ENCODE results near the gene RNF17. TPM values are rescaled to one million over a fixed set of nuclear protein-coding genes. Genes with fewer than 3 reads are reported as not detected.

RNF17 gene
- total and polyA plus RNA-seq, 12 donors = 0.13 to 0.14 TPM; not detected in 10

- intact Hi-C loops (cut with DNase I) = no loop called here
- no peak for TF ChIP-seq CTCF (IDR thresholded peaks at IDR 0.05)
- Histone ChIP-seq H3K36me3 (no peaks in the 10 kb centered on the region), H3K4me1 (no peaks in the 10 kb centered on the region), H3K27me3 (peaks cover 0 to 7% (median 3%) of the 10 kb centered on the region in 7 donors), H3K27ac (no peak overlapping the region), H3K9me3 (no peaks in the 10 kb centered on the region), H3K4me3 (no peak overlapping the region)
- ATAC-seq = no peak
- WGBS, 2 donors = 66 to 78% methylated on average over 4 of the region's 4 CpGs
- no peak for DNase-seq
Observed at GRCh38 chr13:24860770-24861169, 96.8 kb downstream of the RNF17 start.

DNA sequence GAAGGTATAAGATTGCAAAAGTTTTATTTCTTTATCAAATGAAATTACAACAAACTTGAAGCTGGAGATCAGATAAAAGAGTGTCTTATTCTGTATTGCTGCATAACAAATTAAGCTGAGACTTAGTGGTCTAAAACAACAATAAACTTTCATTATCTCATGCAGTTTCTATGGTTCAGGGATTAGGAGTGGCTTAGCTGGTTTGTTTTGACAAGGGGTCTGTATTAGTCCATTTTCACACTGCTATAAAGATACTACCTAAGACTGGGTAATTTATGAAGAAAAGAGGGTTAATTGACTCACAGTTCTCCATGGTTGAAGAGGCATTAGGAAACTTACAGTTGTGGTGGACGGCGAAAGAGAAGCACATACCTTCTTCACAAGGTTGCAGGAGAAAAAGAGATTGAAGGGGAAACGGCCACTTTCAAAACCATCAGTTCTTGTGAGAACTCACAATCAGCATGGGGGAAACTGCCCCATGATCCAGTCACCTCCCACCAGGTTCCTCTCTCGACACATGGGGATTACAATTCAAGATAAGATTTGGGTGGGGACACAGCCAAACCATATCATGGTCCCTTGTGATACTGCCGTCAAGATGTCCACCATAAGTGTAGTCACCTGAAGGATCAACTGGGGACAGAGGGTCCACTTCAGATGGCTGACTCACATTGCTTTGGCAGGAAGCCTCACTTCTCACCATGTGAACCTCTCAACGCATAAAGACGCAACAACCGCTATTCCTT lies 97.8 kb downstream of the RNF17 start:
- no peaks in the 10 kb centered on the region for H3K36me3 ChIP-seq
- ATAC-seq (no peak), DNase-seq (no peak)
- TF ChIP-seq CTCF (IDR thresholded peaks at IDR 0.05) = no peak
- intact Hi-C loops (cut with DNase I) = no loop called here
- H3K4me1 ChIP-seq = no peaks in the 10 kb centered on the region
- H3K4me3 ChIP-seq = no peak overlapping the region
- H3K9me3 ChIP-seq = no peaks in the 10 kb centered on the region
- peaks cover 0 to 10% (median 3%) of the 10 kb centered on the region in 7 donors for H3K27me3 ChIP-seq
- WGBS, 2 donors = 76 to 79% methylated on average over 8 of the region's 8 CpGs
- H3K27ac ChIP-seq = no peak overlapping the region

- intact Hi-C loops (cut with DNase I) = no loop called here
- no peak overlapping the region for H3K4me3 ChIP-seq
- TF ChIP-seq CTCF (IDR thresholded peaks at IDR 0.05) = no peak
- WGBS, 2 donors = 58 to 65% methylated on average over 9 of the region's 9 CpGs
- ATAC-seq = no peak
- peaks cover 0 to 19% (median 3%) of the 10 kb centered on the region in 7 donors for H3K27me3 ChIP-seq
- H3K9me3 ChIP-seq = no peaks in the 10 kb centered on the region
- no peaks in the 10 kb centered on the region for H3K36me3 ChIP-seq
- no peak overlapping the region for H3K27ac ChIP-seq
- DNase-seq = no peak
- no peaks in the 10 kb centered on the region for H3K4me1 ChIP-seq
Observed at GRCh38 chr13:24863748-24864540, 100.0 kb downstream of the RNF17 start.

DNA sequence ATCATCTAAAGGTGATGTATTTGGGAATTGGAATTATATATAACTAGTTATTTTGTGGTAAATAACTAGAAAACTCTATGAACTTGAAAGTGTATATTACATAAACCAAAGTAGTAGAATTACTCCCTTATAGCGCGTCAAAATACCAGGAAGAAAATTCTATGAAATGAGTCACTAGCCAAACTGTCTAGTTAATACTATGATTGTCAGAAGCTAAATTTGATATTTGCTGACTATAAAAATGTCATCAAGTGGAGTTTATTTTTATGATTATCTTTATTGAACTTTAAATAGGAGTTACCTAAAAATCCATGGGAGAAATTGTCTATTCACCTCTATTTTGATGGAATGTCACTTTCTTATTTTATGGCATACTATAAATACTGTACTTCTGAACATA lies 100.6 kb downstream of the RNF17 start:
- H3K4me3 ChIP-seq = no peak overlapping the region
- no peak overlapping the region for H3K27ac ChIP-seq
- H3K27me3 ChIP-seq = peaks cover 0 to 16% (median 5%) of the 10 kb centered on the region in 7 donors
- H3K9me3 ChIP-seq = no peaks in the 10 kb centered on the region
- DNase-seq (no peak), ATAC-seq (no peak)
- H3K4me1 ChIP-seq = no peaks in the 10 kb centered on the region
- 95 to 96% methylated on average over 2 of the region's 2 CpGs for whole genome bisulfite sequencing, 2 donors
- intact Hi-C loops (cut with DNase I) = no loop called here
- TF ChIP-seq CTCF (IDR thresholded peaks at IDR 0.05) = no peak
- no peaks in the 10 kb centered on the region for H3K36me3 ChIP-seq

All from heart right ventricle (tissue), 16 donors.